Left ventricle myocardium inferior (tissue), 1 donor: ENCODE results near the gene RCN2. TPM values are rescaled to one million over a fixed set of nuclear protein-coding genes. Genes with fewer than 3 reads are reported as not detected.

ENCODE experiments used
- DNase-seq: peaks from one replicate; pipeline ENCODE4 v3.0.0-alpha.2; 2020
- H3K27ac ChIP-seq: fragments of 200-600 bp; replicated peaks from 2 replicates; pipeline ENCODE4 v1.8.0; 2021
- H3K27me3 ChIP-seq: fragments of 200-600 bp; 2 replicates; pipeline ENCODE4 v1.8.0; 2021; ENCODE audit warnings: low read depth
- H3K36me3 ChIP-seq: fragments of 200-600 bp; 2 replicates; pipeline ENCODE4 v1.8.0; 2021
- H3K4me1 ChIP-seq: fragments of 200-600 bp; 2 replicates; pipeline ENCODE4 v1.8.0; 2021
- H3K4me3 ChIP-seq: fragments of 200-600 bp; 2 replicates; pipeline ENCODE4 v1.8.0; 2021; ENCODE audit warnings: mild to moderate bottlenecking, moderate library complexity
- H3K9me3 ChIP-seq: fragments of 200-600 bp; replicated peaks from 2 replicates; pipeline ENCODE4 v1.8.0; 2021
- intact Hi-C: fragments of 100-400 bp; cut with micrococcal nuclease; formaldehyde crosslinking; loops from one replicate; pipeline ENCODE4 v1.11.0; 2022
- total RNA-seq: library from RNA; stranded (reverse); fragmentation: NEBNext Ultra II Directional; extraction: Animal tissue kit (Norgen Biotek cat#: 25700); gene quantifications from one replicate; pipeline ENCODE4 v1.2.1, GENCODE V29; 2021
- TF ChIP-seq, protein P1 (sequence below): fragments of 200-600 bp; IDR thresholded peaks from 2 replicates; pipeline ENCODE4 v1.8.0; 2021; ENCODE audit warnings: antibody characterized with exemption, mild to moderate bottlenecking, borderline replicate concordance
- donor health status: DM: no; HTN: yes; CAD: no; lungs with severe emphysema.

The RCN2 gene
- total RNA-seq, 1 donor from 2014 or later, result 29.8 TPM

- Histone ChIP-seq H3K36me3 (peaks cover 4% of the 10 kb centered on the region), H3K4me1 (peaks cover 46% of the 10 kb centered on the region), H3K9me3 (peaks cover 4% of the 10 kb centered on the region), H3K27ac (peak overlapping the region; percentile 92), H3K4me3 (no peak overlapping the region), H3K27me3 (no peaks in the 10 kb centered on the region)
- DNase-seq, result no peak
- intact Hi-C loops, result no loop called here
- TF ChIP-seq, protein P1, sequence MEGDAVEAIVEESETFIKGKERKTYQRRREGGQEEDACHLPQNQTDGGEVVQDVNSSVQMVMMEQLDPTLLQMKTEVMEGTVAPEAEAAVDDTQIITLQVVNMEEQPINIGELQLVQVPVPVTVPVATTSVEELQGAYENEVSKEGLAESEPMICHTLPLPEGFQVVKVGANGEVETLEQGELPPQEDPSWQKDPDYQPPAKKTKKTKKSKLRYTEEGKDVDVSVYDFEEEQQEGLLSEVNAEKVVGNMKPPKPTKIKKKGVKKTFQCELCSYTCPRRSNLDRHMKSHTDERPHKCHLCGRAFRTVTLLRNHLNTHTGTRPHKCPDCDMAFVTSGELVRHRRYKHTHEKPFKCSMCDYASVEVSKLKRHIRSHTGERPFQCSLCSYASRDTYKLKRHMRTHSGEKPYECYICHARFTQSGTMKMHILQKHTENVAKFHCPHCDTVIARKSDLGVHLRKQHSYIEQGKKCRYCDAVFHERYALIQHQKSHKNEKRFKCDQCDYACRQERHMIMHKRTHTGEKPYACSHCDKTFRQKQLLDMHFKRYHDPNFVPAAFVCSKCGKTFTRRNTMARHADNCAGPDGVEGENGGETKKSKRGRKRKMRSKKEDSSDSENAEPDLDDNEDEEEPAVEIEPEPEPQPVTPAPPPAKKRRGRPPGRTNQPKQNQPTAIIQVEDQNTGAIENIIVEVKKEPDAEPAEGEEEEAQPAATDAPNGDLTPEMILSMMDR, result no peak
Measured at GRCh38 chr15:76901965-76902364, 29.6 kb upstream of the RCN2 start.

GRCh38 chr15:76903251-76903681, 28.3 kb upstream of the RCN2 start:
- intact Hi-C loops, result no loop called here
- H3K27me3 ChIP-seq, result no peaks in the 10 kb centered on the region
- H3K9me3 ChIP-seq, result peaks cover 4% of the 10 kb centered on the region
- no peaks in the 10 kb centered on the region for H3K36me3 ChIP-seq
- DNase-seq, result no peak
- H3K4me1 ChIP-seq, result peaks cover 46% of the 10 kb centered on the region
- peak overlapping the region; percentile 92 for H3K27ac ChIP-seq
- peak overlapping the region; percentile 86 for H3K4me3 ChIP-seq
- TF ChIP-seq, protein P1, result peak; percentile 31

DNA sequence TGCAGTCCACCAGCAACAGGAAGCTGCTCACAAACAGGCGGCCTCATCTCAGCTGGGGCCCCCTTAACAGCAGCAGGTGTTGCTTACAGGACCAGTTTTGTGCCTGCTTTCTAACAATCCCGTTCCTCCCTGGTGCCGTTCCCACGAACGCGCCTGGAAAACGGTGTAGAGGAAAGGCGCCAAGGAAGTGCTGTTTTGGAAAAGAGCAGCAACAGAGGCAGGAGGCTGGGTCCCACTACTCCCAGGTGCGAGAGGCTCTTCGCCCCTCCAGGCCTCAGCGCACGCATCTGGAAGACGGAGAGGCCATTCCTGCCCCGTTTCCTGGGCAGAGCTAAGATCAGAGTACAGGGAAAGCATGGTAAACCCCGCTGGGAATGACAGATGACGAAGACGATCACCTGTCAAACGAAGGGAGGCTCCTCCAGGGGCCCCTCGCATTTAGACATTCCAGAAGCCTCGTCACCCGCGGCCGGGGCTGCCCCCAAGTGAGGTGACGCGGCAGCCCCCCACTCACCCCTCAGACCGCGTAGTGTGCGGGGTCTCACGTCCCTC, 27.0 kb upstream of the RCN2 start:
- H3K4me3 ChIP-seq, result peak overlapping the region; percentile 86
- H3K27me3 ChIP-seq, result no peaks in the 10 kb centered on the region
- TF ChIP-seq, protein P1, result no peak
- intact Hi-C loops, result no loop called here
- no peak for DNase-seq
- H3K9me3 ChIP-seq, result peaks cover 4% of the 10 kb centered on the region
- peak overlapping the region; percentile 92 for H3K27ac ChIP-seq
- H3K36me3 ChIP-seq, result no peaks in the 10 kb centered on the region
- H3K4me1 ChIP-seq, result peaks cover 46% of the 10 kb centered on the region

DNA sequence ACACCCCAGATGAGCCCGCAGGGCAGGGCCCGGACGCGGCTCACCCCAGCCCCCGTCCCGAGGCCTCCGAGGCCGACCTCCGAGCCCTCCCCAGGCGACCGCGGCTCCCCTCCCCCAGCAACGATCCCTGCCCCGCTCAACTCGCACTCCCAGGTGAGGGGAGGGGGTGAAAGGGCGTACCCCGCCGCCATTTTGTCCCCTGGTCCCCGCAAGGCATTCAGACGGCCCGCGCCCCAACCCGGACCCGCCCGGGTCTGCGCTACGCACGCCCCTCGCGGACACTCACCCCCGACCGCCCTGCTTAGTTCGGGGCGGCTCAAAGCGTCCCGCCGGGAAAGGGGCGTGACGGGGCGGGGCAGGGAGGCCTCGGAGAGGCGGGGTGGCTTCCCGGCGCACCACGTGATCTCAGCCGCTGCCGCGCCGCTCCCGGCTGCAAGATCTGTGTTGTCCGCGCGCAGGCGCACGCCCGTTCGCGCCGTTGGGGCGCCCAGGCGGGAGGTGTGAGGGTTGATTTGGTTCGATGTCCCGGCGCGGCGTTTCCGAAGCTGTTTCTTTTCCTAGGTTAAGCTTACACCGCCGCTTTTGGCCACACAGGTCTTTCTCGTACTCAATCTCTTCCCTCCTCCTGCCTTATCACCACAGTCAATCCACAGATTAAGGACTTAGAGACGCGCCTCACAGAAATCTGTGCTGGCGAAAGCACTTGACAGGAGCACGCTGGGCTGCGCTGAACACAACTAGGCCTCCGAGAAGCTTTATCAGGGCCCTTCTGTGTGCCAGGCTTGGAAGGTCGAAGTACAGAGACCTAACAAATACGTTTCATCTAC, 26.3 kb upstream of the RCN2 start, which contains the start of gene SCAPER:
Gene SCAPER (minus strand): TSS at position 328 of the 827 bp plus-strand sequence. CDS start 21,523 bp downstream, outside the sequence.
- Histone ChIP-seq H3K27ac (peak within 1 kb of the TSS; percentile 92), H3K9me3 (peaks cover 4% of the 10 kb centered on the region), H3K36me3 (no peaks in the 10 kb centered on the region), H3K27me3 (no peaks in the 10 kb centered on the region), H3K4me3 (peak within 1 kb of the TSS; percentile 86), H3K4me1 (peaks cover 46% of the 10 kb centered on the region)
- TF ChIP-seq, protein P1, result peak; percentile 40
- intact Hi-C loops, result no loop called here
- DNase-seq, result peak; percentile 95

DNA sequence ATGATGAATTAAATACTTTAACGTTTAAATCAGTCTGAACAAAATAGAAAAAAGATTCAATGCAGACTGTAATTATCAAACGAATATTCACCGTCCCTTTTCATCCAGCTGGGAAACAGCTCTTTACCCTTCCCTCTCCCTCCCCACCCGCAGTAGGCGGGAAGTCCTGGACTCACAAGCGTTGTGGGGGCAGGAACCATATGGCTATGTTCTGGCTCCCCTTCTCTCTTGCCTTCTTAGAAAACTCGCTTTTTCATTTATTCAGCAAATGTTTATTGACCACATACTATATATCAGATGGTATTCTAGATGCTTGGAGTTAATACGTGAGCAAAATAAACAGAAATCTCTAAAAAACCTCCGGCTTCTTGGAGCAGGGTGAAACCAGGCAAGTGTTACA, 25.7 kb upstream of the RCN2 start:
- Histone ChIP-seq H3K27me3 (no peaks in the 10 kb centered on the region), H3K9me3 (peaks cover 4% of the 10 kb centered on the region), H3K36me3 (no peaks in the 10 kb centered on the region), H3K4me1 (peaks cover 41% of the 10 kb centered on the region), H3K4me3 (peak overlapping the region; percentile 86), H3K27ac (peak overlapping the region; percentile 92)
- DNase-seq, result no peak
- intact Hi-C loops, result no loop called here
- TF ChIP-seq, protein P1, result no peak
